GM12878 (cell line): ENCODE results near the gene LRP1. TPM values are rescaled to one million over a fixed set of nuclear protein-coding genes. Genes with fewer than 3 reads are reported as not detected.

ENCODE experiments used
- ATAC-seq: fragments of 200-7000 bp; cut with Tn5 transposase; 3 replicates; pipeline ENCODE4 v1.9.1; 2020; ENCODE audit warnings: mild to moderate bottlenecking, moderate library complexity
- BruUV-seq: library from RNA; stranded (reverse); fragments of 400-500 nt; replicated peaks from 2 replicates; lab custom pipeline; 2021; lab: Mats Ljungman, UMichigan
- CTCF ChIA-PET: fragments of 300-600 bp; sonication (Branson Sonifier 250); formaldehyde crosslinking; extraction: SDS; loops from one replicate; lab custom pipeline; 2021; ENCODE audit warnings: inconsistent platforms; lab: Yijun Ruan, JAX
- POLR2A ChIA-PET: fragments of 350-600 bp; formaldehyde crosslinking; extraction: SDS; loops from one replicate; lab custom pipeline; 2021; ENCODE audit warnings: inconsistent platforms; lab: Charles Lee
- RAD21 ChIA-PET: fragments of 300-600 bp; sonication (Branson Sonifier 250); formaldehyde crosslinking; loops from one replicate; lab custom pipeline; 2023; ENCODE audit warnings: antibody characterized with exemption; ENCODE audit not compliant: unreplicated experiment; lab: Charles Lee
- SMC1A ChIA-PET: fragments of 300-600 bp; sonication (Branson Sonifier 250); formaldehyde crosslinking; loops from one replicate; lab custom pipeline; 2023; ENCODE audit not compliant: unreplicated experiment, uncharacterized antibody; lab: Charles Lee
- DNase-seq: peaks from one replicate; pipeline ENCODE4 v3.0.0-alpha.2; 2011; ENCODE audit warnings: low read depth, low spot score
- FAIRE-seq: peaks from 3 replicates; lab custom pipeline; 2011; peaks lifted over from hg19 to GRCh38; lab: Jason Lieb, UNC
- H2AFZ ChIP-seq: 2 replicates; pipeline ENCODE4 v1.6.0; 2011; ENCODE audit warnings: low read depth, low read length, control low read depth; ENCODE audit not compliant: control insufficient read depth
- H3K27ac ChIP-seq: 2 replicates; pipeline ENCODE4 v1.5.1; 2011; ENCODE audit warnings: control low read depth; ENCODE audit not compliant: control insufficient read depth, insufficient read depth
- H3K27me3 ChIP-seq, 2 experiments: replicated peaks in 1 of 2; 2 replicates each; pipeline versions ENCODE4 v1.6.0 to v1.6.1; 2011; ENCODE audit warnings: low read length in 1 of 2; ENCODE audit not compliant: control insufficient read depth in 2 of 2, insufficient read depth in 2 of 2
- H3K36me3 ChIP-seq, 2 experiments: 2 replicates each; pipeline ENCODE4 v1.5.1; 2011; ENCODE audit warnings: low read length in 1 of 2; ENCODE audit not compliant: control insufficient read depth in 2 of 2, insufficient read depth in 2 of 2
- H3K4me1 ChIP-seq: 2 replicates; pipeline ENCODE4 v1.6.1; 2011; ENCODE audit warnings: mild to moderate bottlenecking, low read length, moderate library complexity, mixed read lengths; ENCODE audit not compliant: control insufficient read depth, insufficient read depth
- H3K4me2 ChIP-seq: 2 replicates; pipeline ENCODE4 v1.6.0; 2011; ENCODE audit warnings: control low read depth; ENCODE audit not compliant: control insufficient read depth, insufficient read depth
- H3K4me3 ChIP-seq: fragments of 200-600 bp; sonication (generic); 2 replicates; pipeline ENCODE4 v1.5.1; 2016
- H3K79me2 ChIP-seq: 2 replicates; pipeline ENCODE4 v1.6.0; 2011; ENCODE audit warnings: low read length; ENCODE audit not compliant: control insufficient read depth, insufficient read depth
- H3K9ac ChIP-seq: 2 replicates; pipeline ENCODE4 v1.8.0; 2011; ENCODE audit warnings: low read length, control low read depth, mixed read lengths; ENCODE audit not compliant: control insufficient read depth, insufficient read depth
- H3K9me3 ChIP-seq: replicated peaks from 3 replicates; pipeline ENCODE4 v1.5.1; 2011; ENCODE audit warnings: mild to moderate bottlenecking, low read length; ENCODE audit not compliant: control insufficient read depth, insufficient read depth
- H4K20me1 ChIP-seq: 2 replicates; pipeline ENCODE4 v1.6.0; 2011; ENCODE audit not compliant: control insufficient read depth, insufficient read depth
- CREM ChIP-seq: IDR thresholded peaks from 2 replicates; pipeline ENCODE4 v1.6.1; 2014; ENCODE audit warnings: antibody characterized with exemption, low read depth
- CTCF ChIP-seq, 3 experiments: IDR thresholded peaks in 2 of 3; conservative IDR thresholded peaks in 1 of 3; 2 replicates each; pipeline ENCODE4 v1.5.1; 2011; ENCODE audit warnings: low read depth in 3 of 3, low read length in 3 of 3, mild to moderate bottlenecking in 3 of 3, control low read depth in 2 of 3, moderate library complexity in 2 of 3, inconsistent platforms in 1 of 3, mixed read lengths in 1 of 3; ENCODE audit not compliant: control insufficient read depth in 2 of 3, insufficient read depth in 1 of 3; ENCODE audit errors: extremely low read depth in 1 of 3
- CUX1 ChIP-seq: IDR thresholded peaks from 2 replicates; pipeline ENCODE4 v1.6.1; 2012; ENCODE audit warnings: improper control_type of control experiment, low read depth, low read length; ENCODE audit not compliant: insufficient replicate concordance
- KAT2A ChIP-seq: conservative IDR thresholded peaks from 2 replicates; pipeline ENCODE4 v1.6.1; 2011; ENCODE audit warnings: low read depth, low read length; ENCODE audit not compliant: control insufficient read depth
- KLF5 ChIP-seq: fragments of 450-650 bp; IDR thresholded peaks from 2 replicates; pipeline ENCODE4 v1.6.1; 2014; ENCODE audit warnings: mild to moderate bottlenecking; ENCODE audit not compliant: partially characterized antibody
- MEF2B ChIP-seq: fragments of 450-650 bp; IDR thresholded peaks from 2 replicates; pipeline ENCODE4 v1.6.1; 2018; ENCODE audit warnings: mild to moderate bottlenecking, moderate library complexity; ENCODE audit not compliant: partially characterized antibody, poor library complexity, severe bottlenecking
- ZBTB11 ChIP-seq: fragments of 450-650 bp; formaldehyde crosslinking; IDR thresholded peaks from 2 replicates; pipeline ENCODE4 v1.5.0; 2022; ENCODE audit warnings: mild to moderate bottlenecking, missing genetic modification characterization
- WGBS: methylation state at CpG from one replicate; pipeline ENCODE4 v1.1.6; 2016; ENCODE audit warnings: low lambda C conversion rate; ENCODE audit not compliant: insufficient replicate concordance, insufficient coverage; ENCODE audit errors: missing lambda C conversion rate; 5-methylcytosine and 5-hydroxymethylcytosine counted together
- in situ Hi-C: fragments of 300-500 bp; cut with MboI; formaldehyde crosslinking; loops from 9 replicates; pipeline ENCODE4 v1.14.3; 2018; ENCODE audit warnings: mixed read lengths
- intact Hi-C: fragments of 100-400 bp; cut with micrococcal nuclease; formaldehyde crosslinking; loops from one replicate; pipeline ENCODE4 v1.14.2; 2022; ENCODE audit not compliant: unreplicated experiment
- polyA plus RNA-seq, 11 experiments: library from polyadenylated mRNA; depleted of rRNA in 4 of 11; unstranded in 6 of 11; stranded (reverse) in 5 of 11; fragments of >200 nt; fragmentation: Nextera tagmentation in 4 of 11; fragmentation: Illumina TruSeq in 1 of 11; extraction: Ambion mirVana in 4 of 11; extraction: Trizol in 1 of 11; gene quantifications; 1 replicate in 1 of 11; 2 replicates in 10 of 11; pipeline versions ENCODE4 v1.2.1 to v1.2.3, GENCODE V29; 2011 to 2016; ENCODE audit warnings: inconsistent platforms in 2 of 11, missing spikeins in 2 of 11, low read depth in 1 of 11
- total RNA-seq, 4 experiments: library from RNA; depleted of rRNA in 3 of 4; stranded (reverse); fragments of >200 nt in 3 of 4; fragmentation: Illumina TruSeq in 1 of 4; extraction: Trizol in 1 of 4; gene quantifications; 2 replicates each; pipeline versions ENCODE4 v1.2.1 to v1.2.3, GENCODE V29; 2013 to 2021

Gene LRP1
- total and polyA plus RNA-seq, 10 of the 15 experiments (the other 5 are each of a cell fraction or from before 2014, with no cell fraction given) = under 0.01 to 1.1 (median 0.20) TPM; not detected in 2

GRCh38 chr12:57237932-57238853 is 109.9 kb downstream of the LRP1 start:
- FAIRE-seq = no peak
- peaks cover 5 to 8% of the 10 kb centered on the region in 2 experiments; a peak in 3 of 4 replicates for H3K27me3 ChIP-seq
- 13% methylated on average over 55 of the region's 63 CpGs for WGBS
- H3K9me3 ChIP-seq = no peaks in the 10 kb centered on the region
- intact Hi-C loops (no loop called here), in situ Hi-C loops (no loop called here)
- H3K4me3 ChIP-seq = peak overlapping the region; percentile 54
- 0 out of 2 replicates have a peak, but pooled peaks cover 2% of the 10 kb centered on the region for H4K20me1 ChIP-seq
- ChIA-PET POLR2A (interaction anchor here (0.7 to 1.8 kb wide), 4 partner anchors 9 to 321 kb away, joined by 3 to 10 read pairs (median 6); partner anchors contain the start of genes SHMT2 and STAT6), RAD21 (interaction anchor here (0.6 to 14.4 kb wide), 8 partner anchors 8 to 223 kb away, joined by 3 to 85 read pairs (median 8); partner anchors contain the start of genes INHBE and SHMT2), SMC1A (interaction anchor here (2.2 to 8.1 kb wide), 2 partner anchors 9 to 24 kb away, joined by 11 to 55 read pairs; partner anchors contain the start of gene SHMT2), CTCF (interaction anchor here (0.6 to 10.7 kb wide), 8 partner anchors 10 to 455 kb away, joined by 3 to 271 read pairs (median 16); partner anchors contain the start of genes INHBE, OS9, SHMT2 and STAC3)
- DNase-seq = no peak
- H3K36me3 ChIP-seq = peaks cover 10% of the 10 kb centered on the region in 2 experiments; a peak in 3 of 4 replicates
- peak overlapping the region; percentile 85 for H2AFZ ChIP-seq
- no peaks in the 10 kb centered on the region for H3K79me2 ChIP-seq
- peak; percentile 5 for ATAC-seq
- BruUV-seq = no TSS peak
- H3K9ac ChIP-seq = no peak overlapping the region; the same call in 1 of the 2 replicates
- no peak overlapping the region for H3K27ac ChIP-seq
- H3K4me2 ChIP-seq = peak overlapping the region; percentile 93
- H3K4me1 ChIP-seq = peaks cover 44% of the 10 kb centered on the region
- TF ChIP-seq ZBTB11 = no peak
- TF ChIP-seq KAT2A = no peak
- no peak for TF ChIP-seq CUX1
- TF ChIP-seq CREM = no peak
- 0 out of 6 replicates have a peak, but pooled peaks of 1 of the 3 experiments have one; percentile 0 for TF ChIP-seq CTCF (IDR thresholded peaks at IDR 0.05 in 2 of 3, conservative IDR thresholded peaks at IDR 0.05 in 1 of 3; ENCODE audit: control insufficient read depth in 2 of 3, extremely low read depth in 1 of 3, insufficient read depth in 1 of 3, low read depth in 3 of 3, low read length in 3 of 3)
- no peak for TF ChIP-seq KLF5
- TF ChIP-seq MEF2B = no peak
